HepG2 (cell line): ENCODE data around the gene DPEP1. TPM values are rescaled to one million over a fixed set of nuclear protein-coding genes. Genes with fewer than 3 reads are reported as not detected.

Source experiments
- ZBTB40 ChIP-seq, 2 experiments: fragments of 450-650 bp in 1 of 2; sonication (generic) in 1 of 2; formaldehyde crosslinking in 1 of 2; IDR thresholded peaks; 2 replicates each; pipeline versions ENCODE4 v1.6.1 to v1.8.0; 2016 to 2022; ENCODE audit warnings: antibody characterized with exemption in 1 of 2, mild to moderate bottlenecking in 1 of 2, missing genetic modification reagents in 1 of 2
- polyA plus RNA-seq, 8 experiments: library from polyadenylated mRNA; depleted of rRNA in 3 of 8; stranded (reverse) in 7 of 8; unstranded in 1 of 8; fragments of >200 nt; fragmentation: Illumina TruSeq in 4 of 8; extraction: Trizol in 4 of 8; gene quantifications; 2 replicates each; pipeline versions ENCODE4 v1.2.1 to v1.2.3, GENCODE V29; 2011 to 2016; ENCODE audit warnings: low read depth in 4 of 8, missing spikeins in 1 of 8, mixed read lengths in 1 of 8; ENCODE audit not compliant: insufficient read depth in 1 of 8
- total RNA-seq, 5 experiments: library from RNA; depleted of rRNA; stranded (reverse); fragments of >200 nt; fragmentation: Illumina TruSeq; extraction: Trizol; gene quantifications; 2 replicates each; pipeline ENCODE4 v1.2.3, GENCODE V29; 2016; ENCODE audit warnings: low read depth in 1 of 5

DPEP1 gene
- total and polyA plus RNA-seq, 2 of the 13 experiments (the other 11 are each of a cell fraction or from before 2014, with no cell fraction given): 37.6 to 52.2 TPM

DNA sequence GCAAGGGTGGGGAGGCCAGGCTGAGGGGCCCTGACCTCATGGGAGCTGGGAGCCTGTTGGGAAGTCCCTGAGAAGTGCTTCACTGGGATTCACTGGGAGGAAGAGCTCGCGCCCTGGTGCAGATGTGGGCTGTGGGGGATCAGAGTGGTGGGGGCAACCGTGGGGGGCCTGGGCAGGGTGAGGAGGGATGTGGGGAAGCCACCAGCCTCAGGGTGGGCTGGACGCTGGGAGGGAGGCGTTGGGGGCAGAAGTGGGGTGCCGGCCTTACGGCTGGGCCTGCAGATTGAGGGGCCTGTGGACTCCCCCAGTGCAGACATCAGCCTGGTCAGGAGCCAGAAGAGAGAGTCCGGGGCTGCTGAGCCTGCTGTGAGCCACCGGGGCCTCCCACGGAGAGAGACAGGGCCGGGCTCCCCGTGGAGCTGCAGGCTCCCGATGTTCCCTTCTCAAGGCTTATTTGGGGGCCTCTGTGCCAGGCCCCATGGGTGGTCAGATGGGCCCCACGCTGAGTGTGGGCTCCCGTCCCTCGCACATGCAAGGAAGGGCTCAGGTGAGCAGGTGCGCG lies 7.8 kb downstream of the DPEP1 start (continued):
- TF ChIP-seq ZBTB40 (IDR thresholded peaks at IDR 0.05) (no peak), ZBTB40 (CRISPR knock-in tag; IDR thresholded peaks at IDR 0.05) (0 out of 2 replicates have a peak, but pooled peaks have one; percentile 24)
